Uterus (tissue), 4 donors: ENCODE measurements around the gene FNIP1. TPM values are rescaled to one million over a fixed set of nuclear protein-coding genes. Genes with fewer than 3 reads are reported as not detected.

ENCODE experiments used
- DNase-seq, 2 donors: peaks; one replicate each; pipeline ENCODE4 v3.0.0-alpha.2; 2019 to 2020
- H3K27ac ChIP-seq, 2 donors: fragments of 200-600 bp; sonication (generic); 1 replicate in 1 of 2; 2 replicates in 1 of 2; pipeline ENCODE4 v1.5.1; 2016 to 2018
- H3K27me3 ChIP-seq, 2 donors: fragments of 200-600 bp; sonication (generic); one replicate each; pipeline ENCODE4 v1.5.1; 2018 to 2019; ENCODE audit warnings: control low read depth in 1 of 2
- H3K36me3 ChIP-seq, 2 donors: fragments of 200-600 bp; sonication (generic); one replicate each; pipeline ENCODE4 v1.5.1; 2019; ENCODE audit warnings: control low read depth in 1 of 2
- H3K4me1 ChIP-seq, 2 donors: fragments of 200-600 bp; sonication (generic); one replicate each; pipeline ENCODE4 v1.5.1; 2018 to 2019; ENCODE audit warnings: control low read depth in 1 of 2
- H3K4me3 ChIP-seq, 2 donors: fragments of 200-600 bp; sonication (generic); 1 replicate in 1 of 2; 2 replicates in 1 of 2; pipeline ENCODE4 v1.5.1; 2018 to 2019; ENCODE audit warnings: mild to moderate bottlenecking in 1 of 2
- H3K9me3 ChIP-seq, 2 donors: fragments of 200-600 bp; sonication (generic); one replicate each; pipeline ENCODE4 v1.5.1; 2019; ENCODE audit warnings: control low read depth in 1 of 2
- POLR2A ChIP-seq, 2 donors: fragments of 450-650 bp; IDR thresholded peaks; one replicate each; pipeline ENCODE4 v1.6.1; 2016; ENCODE audit warnings: antibody characterized with exemption in 2 of 2, mild to moderate bottlenecking in 1 of 2, moderate library complexity in 1 of 2
- intact Hi-C: fragments of 100-400 bp; cut with DNase I; formaldehyde crosslinking; loops from one replicate; pipeline ENCODE4 v1.15.1; 2023; ENCODE audit warnings: low total_unique reads
- total RNA-seq, 4 donors: library from RNA; depleted of rRNA in 3 of 4; stranded (reverse); fragments of >200 nt in 3 of 4; gene quantifications; one replicate each; pipeline versions ENCODE4 v1.1.0 to v1.2.4, GENCODE V29; 2014 to 2023
- TF ChIP-seq, protein P1 (sequence below), 4 experiments: fragments of 200-600 bp in 2 of 4; fragments of 450-650 bp in 2 of 4; sonication (generic) in 2 of 4; IDR thresholded peaks; one replicate each; pipeline ENCODE4 v1.5.1; 2016 to 2019; ENCODE audit warnings: antibody characterized with exemption in 4 of 4, mild to moderate bottlenecking in 2 of 4, moderate library complexity in 1 of 4
- donor health status: DM: yes; HTN: yes; CAD: no.

FNIP1 gene
- total RNA-seq, 4 donors from 2014 or later, result 32.4 to 89.6 (median 61.0) TPM

- no peaks in the 10 kb centered on the region for H3K9me3 ChIP-seq
- DNase-seq, result no peak
- no peak overlapping the region for H3K4me3 ChIP-seq
- no peaks in the 10 kb centered on the region for H3K36me3 ChIP-seq
- intact Hi-C loops, result no loop called here
- H3K27me3 ChIP-seq, result no peaks in the 10 kb centered on the region
- H3K4me1 ChIP-seq, result no peaks in the 10 kb centered on the region
- TF ChIP-seq, protein P1, sequence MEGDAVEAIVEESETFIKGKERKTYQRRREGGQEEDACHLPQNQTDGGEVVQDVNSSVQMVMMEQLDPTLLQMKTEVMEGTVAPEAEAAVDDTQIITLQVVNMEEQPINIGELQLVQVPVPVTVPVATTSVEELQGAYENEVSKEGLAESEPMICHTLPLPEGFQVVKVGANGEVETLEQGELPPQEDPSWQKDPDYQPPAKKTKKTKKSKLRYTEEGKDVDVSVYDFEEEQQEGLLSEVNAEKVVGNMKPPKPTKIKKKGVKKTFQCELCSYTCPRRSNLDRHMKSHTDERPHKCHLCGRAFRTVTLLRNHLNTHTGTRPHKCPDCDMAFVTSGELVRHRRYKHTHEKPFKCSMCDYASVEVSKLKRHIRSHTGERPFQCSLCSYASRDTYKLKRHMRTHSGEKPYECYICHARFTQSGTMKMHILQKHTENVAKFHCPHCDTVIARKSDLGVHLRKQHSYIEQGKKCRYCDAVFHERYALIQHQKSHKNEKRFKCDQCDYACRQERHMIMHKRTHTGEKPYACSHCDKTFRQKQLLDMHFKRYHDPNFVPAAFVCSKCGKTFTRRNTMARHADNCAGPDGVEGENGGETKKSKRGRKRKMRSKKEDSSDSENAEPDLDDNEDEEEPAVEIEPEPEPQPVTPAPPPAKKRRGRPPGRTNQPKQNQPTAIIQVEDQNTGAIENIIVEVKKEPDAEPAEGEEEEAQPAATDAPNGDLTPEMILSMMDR (IDR thresholded peaks at IDR 0.05), result no peak
- TF ChIP-seq POLR2A (IDR thresholded peaks at IDR 0.05), result no peak
- H3K27ac ChIP-seq, result no peak overlapping the region
These were observed 28.9 kb downstream of the FNIP1 start for GRCh38 chr5:131767891-131768290.

GRCh38 chr5:131766689-131767088 is 30.1 kb downstream of the FNIP1 start:
- TF ChIP-seq, protein P1 (IDR thresholded peaks at IDR 0.05), result no peak
- TF ChIP-seq POLR2A (IDR thresholded peaks at IDR 0.05), result no peak
- no peak overlapping the region for H3K27ac ChIP-seq
- DNase-seq, result no peak
- H3K27me3 ChIP-seq, result no peaks in the 10 kb centered on the region
- no peaks in the 10 kb centered on the region for H3K9me3 ChIP-seq
- intact Hi-C loops, result no loop called here
- H3K4me3 ChIP-seq, result no peak overlapping the region
- H3K36me3 ChIP-seq, result no peaks in the 10 kb centered on the region
- no peaks in the 10 kb centered on the region for H3K4me1 ChIP-seq

DNA sequence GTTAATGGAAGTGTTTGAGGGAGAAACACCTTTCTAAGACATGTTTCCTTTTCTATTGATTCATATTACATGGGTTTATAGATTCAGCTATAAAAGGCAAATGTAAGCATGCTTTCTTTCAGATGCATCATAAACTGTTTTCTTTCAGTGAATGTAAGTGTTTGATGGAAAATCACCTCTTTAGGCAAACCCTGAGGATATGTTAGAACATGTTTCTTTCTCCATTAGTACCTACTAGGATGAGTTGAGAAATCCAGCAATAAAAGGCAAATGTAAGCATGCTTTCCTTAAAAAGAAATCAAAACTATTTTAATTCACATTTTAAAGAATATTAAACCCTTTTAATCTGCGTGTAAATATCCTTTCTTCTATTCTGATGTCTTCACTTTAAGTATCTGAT is 31.6 kb downstream of the FNIP1 start:
- Histone ChIP-seq H3K4me3 (no peak overlapping the region), H3K27ac (no peak overlapping the region), H3K27me3 (no peaks in the 10 kb centered on the region), H3K9me3 (no peaks in the 10 kb centered on the region), H3K36me3 (no peaks in the 10 kb centered on the region), H3K4me1 (no peaks in the 10 kb centered on the region)
- intact Hi-C loops, result no loop called here
- TF ChIP-seq, protein P1 (IDR thresholded peaks at IDR 0.05), result no peak
- no peak for TF ChIP-seq POLR2A (IDR thresholded peaks at IDR 0.05)
- DNase-seq, result no peak

- H3K4me1 ChIP-seq, result no peaks in the 10 kb centered on the region
- H3K27ac ChIP-seq, result no peak overlapping the region
- H3K27me3 ChIP-seq, result no peaks in the 10 kb centered on the region
- TF ChIP-seq POLR2A (IDR thresholded peaks at IDR 0.05), result no peak
- TF ChIP-seq, protein P1 (IDR thresholded peaks at IDR 0.05), result no peak
- no peak overlapping the region for H3K4me3 ChIP-seq
- intact Hi-C loops, result no loop called here
- DNase-seq, result no peak
- no peaks in the 10 kb centered on the region for H3K36me3 ChIP-seq
- H3K9me3 ChIP-seq, result no peaks in the 10 kb centered on the region
These were observed 32.8 kb downstream of the FNIP1 start for GRCh38 chr5:131763968-131764367.

GRCh38 chr5:131760793-131761192 is 36.0 kb downstream of the FNIP1 start:
- Histone ChIP-seq H3K9me3 (no peaks in the 10 kb centered on the region), H3K27me3 (no peaks in the 10 kb centered on the region), H3K4me3 (no peak overlapping the region), H3K36me3 (no peaks in the 10 kb centered on the region), H3K4me1 (peaks cover 0 to 3% of the 10 kb centered on the region in 2 donors), H3K27ac (no peak overlapping the region)
- TF ChIP-seq POLR2A (IDR thresholded peaks at IDR 0.05), result no peak
- TF ChIP-seq, protein P1 (IDR thresholded peaks at IDR 0.05), result no peak
- intact Hi-C loops, result no loop called here
- no peak for DNase-seq
